ENCODE results near the gene GATAD2A.

Gene GATAD2A

DNA sequence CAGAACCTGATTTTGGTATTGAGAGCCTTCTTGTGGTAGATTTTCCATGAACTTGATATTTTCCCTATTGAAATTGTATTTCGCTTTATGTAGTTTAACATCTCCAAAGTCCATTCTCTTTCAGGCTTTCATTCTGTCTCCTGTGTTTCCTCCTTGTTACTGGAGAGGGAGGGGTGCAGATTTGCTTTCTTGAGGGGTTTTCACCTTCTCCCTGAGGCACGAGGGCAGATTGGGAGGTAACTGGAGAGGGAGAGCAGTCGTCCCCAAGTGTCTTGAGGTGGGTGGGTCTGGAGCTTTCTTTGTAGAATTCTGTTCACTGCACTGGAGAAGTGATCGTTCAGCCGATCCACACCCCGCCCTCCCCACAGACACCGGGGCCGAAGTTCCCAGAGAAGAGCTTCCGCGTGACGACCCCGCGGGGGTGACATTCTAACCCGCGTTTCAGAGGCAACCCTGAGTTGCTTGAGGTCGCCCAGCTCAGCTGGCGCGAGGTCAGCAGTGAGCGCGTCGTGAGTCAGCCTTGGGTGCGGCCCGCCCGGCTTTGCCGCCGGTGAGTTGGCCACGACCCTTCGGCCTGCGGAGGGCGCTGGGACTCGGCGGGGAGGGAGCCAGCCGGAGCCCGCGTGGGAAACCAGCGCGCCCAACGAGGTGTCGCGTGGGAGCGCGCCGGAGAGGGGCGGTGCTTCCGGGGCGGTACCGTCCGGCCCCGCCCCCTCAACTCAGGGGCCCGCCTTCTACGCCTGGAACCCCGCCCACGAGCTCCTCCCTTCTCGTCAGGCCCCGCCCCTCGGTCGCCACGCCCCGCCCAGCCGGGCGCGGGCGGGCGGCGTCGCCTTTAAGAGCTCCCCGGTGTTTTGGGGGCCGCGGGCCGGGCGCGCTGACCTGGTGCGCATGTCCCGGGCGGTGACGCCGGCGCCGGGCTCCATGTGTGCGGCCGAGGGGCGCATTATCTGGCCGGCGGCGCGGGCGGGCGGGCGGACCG lies at the start of gene GATAD2A:
Gene GATAD2A (plus strand): TSS at position 797 of the 982 bp plus-strand sequence. CDS start 59,671 bp downstream, outside the sequence.
- in situ Hi-C loops (cut with MboI; ENCODE audit: low sequenced_read_pairs), result no loop called here

GRCh38 chr19:19356500-19356899 lies 49.0 kb upstream of the GATAD2A start:
- in situ Hi-C loops (cut with MboI; ENCODE audit: low sequenced_read_pairs), result no loop called here

DNA sequence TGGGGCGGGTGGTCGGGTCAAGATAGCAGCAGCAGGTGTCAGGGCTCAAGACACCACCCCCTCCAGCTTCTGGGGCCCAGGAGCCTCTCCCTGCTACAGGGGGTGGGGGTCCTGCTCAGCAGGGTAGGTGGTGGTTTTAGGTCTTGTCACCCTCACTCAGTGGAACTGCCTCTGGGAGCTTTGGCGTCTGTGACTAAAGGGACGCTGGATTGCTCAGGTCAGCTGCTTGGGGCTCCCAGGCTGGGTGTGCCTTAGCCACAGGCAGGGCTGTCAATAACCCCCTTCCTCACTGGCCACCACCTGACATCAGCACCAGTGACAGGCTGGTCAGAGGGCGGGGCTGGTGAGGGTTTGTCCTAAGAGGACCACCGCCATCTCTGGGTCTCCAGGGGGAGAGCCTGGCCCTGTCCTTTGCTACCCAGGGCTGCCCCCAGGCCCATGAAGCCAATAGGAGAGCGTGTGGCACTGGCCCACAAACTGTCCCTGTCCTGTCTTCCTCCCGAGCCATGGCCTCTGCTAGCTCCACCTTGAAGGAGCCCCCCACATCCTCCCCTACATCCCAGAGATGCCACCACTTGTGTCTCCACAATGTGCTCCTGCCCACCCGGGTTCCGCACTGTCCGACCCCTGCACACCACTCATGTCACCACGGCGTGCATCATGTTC lies 48.4 kb upstream of the GATAD2A start:
- in situ Hi-C loops (cut with MboI; ENCODE audit: low sequenced_read_pairs), result no loop called here

- in situ Hi-C loops (cut with MboI; ENCODE audit: low sequenced_read_pairs), result no loop called here
These were observed 44.3 kb upstream of the GATAD2A start for GRCh38 chr19:19361075-19361594.

DNA sequence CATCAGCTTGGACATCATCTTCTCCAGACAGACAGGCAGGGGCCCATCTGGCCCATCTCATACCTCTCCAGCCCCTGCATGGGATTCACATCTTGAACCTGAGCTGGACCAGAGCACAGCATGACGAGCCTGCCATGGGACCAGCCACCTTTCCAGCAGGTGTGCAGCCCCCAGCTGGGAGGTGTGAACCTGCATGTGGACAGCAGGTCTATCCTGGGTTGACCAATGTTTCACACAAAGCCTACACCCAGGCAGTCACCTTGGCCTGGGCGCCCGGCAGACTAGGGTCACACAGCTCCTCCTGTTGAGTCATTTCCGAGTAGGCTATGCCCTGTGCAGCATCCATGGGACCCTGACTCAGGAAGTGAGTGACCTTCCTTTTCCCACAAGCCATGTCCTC lies 43.4 kb upstream of the GATAD2A start:
- in situ Hi-C loops (cut with MboI; ENCODE audit: low sequenced_read_pairs), result no loop called here

DNA sequence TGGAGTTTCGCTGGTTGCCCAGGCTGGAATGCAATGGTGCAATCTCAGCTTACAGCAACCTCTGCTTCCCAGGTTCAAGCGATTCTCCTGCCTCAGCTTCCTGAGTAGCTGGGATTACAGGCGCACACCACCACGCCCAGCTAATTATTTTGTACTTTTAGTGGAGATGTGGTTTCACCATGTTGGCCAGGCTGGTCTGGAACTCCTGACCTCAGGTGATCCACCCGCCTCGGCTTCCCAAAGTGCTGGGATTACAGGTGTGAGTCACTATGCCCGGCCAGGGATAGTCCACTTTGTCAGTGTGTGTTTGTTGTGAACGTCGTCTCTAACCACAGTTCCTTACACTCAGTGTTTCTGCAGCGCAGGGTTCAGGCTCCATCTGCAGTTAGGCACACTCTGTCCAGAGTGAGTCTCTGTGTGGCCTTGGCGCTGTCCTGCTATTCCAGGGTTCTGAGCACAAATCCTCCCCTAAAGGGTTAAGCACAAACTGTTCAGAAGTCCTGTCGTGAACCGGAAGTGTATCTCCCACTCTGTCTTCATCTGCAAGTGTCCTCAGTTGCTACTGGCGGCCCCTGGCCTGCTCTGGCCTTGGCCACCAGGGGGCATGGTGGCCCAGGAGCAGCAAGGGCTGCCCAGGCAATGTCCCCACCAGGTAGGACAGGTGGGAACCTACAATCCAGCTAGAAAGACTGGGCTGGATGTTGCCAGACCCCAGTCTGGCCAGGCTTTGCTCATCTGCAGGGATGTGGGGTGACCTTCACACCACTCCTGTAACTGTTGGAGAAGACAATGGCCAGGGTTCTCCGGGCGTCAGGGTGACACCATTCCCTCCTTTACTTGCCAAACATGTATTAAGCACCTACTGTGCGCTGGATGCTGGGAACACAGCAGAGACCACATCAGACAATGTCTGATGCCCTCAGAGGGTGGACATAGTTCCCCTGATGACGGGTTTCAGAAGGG lies 38.8 kb upstream of the GATAD2A start:
- in situ Hi-C loops (cut with MboI; ENCODE audit: low sequenced_read_pairs), result no loop called here

GRCh38 chr19:19368087-19368486 lies 37.4 kb upstream of the GATAD2A start:
- in situ Hi-C loops (cut with MboI; ENCODE audit: low sequenced_read_pairs), result no loop called here

DNA sequence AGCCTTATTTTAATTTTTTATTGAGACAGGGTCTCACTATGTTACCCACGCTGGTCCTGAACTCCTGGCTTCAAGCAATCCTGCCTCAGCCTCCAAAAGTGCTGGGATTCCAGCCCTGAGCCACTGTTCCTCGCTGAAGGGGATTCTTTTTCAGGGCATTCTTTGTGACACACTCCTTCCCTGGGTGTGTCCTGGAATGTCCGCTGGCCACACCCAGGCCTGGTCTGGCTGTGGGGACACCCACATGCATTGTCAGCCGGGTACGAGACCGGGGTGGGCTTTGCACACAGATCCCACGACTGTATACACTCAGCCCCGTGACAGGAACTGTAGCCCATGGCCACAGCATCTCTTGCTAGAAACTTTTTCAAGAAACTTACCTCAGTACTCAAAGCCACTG lies 34.4 kb upstream of the GATAD2A start:
- in situ Hi-C loops (cut with MboI; ENCODE audit: low sequenced_read_pairs), result no loop called here

DNA sequence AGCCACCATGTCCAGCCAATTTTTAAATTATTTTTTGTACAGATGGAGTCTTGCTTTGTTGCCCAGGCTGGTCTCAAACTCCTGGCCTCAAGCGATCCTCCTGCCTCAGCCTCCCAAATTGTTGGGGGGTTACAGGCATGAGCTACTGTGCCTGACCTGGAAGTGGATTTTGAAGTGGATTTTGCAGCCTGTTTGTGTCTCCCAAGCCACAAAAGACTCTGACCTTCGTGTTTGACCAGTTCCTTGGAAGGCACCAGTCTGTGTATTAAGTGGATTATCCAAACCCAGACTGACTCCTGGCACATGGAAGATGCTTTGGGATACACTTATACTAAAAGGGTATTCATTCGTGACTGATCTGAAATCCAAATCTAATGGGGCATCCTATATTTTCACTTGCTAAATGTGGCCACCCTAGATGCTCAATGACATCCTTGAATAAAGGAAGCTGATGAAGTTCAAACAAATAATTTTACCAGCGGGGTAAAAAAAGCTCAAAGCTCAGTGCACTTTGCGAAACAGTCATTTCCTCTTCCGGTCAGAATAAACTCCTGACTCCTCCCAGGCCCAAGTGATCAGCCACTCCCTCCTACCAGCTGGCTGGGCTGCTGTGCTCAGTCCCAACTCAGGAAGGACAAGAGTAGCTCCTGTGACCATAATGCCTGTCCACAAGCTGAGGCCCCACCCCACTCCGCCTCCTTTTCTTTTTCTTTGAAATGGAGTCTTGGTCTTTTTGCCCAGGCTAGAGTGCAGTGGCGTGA lies 32.6 kb upstream of the GATAD2A start:
- in situ Hi-C loops (cut with MboI; ENCODE audit: low sequenced_read_pairs), result no loop called here

GRCh38 chr19:19379527-19379926 lies 25.9 kb upstream of the GATAD2A start:
- in situ Hi-C loops (cut with MboI; ENCODE audit: low sequenced_read_pairs), result loop anchor here (25.0 kb wide), 1 partner anchor 258 kb away; the partner anchor contains the start of genes GMIP and LPAR2

DNA sequence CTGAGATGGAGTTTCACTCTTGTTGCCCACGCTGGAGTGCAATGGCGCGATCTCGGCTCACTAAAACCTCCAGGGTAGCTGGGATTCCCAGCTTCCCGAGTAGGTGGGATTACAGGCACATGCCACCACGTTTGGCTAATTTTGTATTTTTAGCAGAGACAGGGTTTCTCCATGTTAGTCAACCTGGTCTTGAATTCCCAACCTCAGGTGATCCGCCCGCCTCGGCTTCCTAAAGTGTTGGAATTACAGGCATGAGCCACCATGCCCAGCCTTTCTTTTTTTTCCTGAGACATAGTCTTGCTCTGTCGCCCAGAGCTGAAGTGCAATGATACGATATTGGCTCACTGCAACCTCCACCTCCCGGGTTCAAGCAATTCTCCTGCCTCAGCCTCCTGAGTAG lies 25.2 kb upstream of the GATAD2A start:
- in situ Hi-C loops (cut with MboI; ENCODE audit: low sequenced_read_pairs), result loop anchor here (25.0 kb wide), 1 partner anchor 257 kb away; the partner anchor contains the start of genes GMIP and LPAR2

DNA sequence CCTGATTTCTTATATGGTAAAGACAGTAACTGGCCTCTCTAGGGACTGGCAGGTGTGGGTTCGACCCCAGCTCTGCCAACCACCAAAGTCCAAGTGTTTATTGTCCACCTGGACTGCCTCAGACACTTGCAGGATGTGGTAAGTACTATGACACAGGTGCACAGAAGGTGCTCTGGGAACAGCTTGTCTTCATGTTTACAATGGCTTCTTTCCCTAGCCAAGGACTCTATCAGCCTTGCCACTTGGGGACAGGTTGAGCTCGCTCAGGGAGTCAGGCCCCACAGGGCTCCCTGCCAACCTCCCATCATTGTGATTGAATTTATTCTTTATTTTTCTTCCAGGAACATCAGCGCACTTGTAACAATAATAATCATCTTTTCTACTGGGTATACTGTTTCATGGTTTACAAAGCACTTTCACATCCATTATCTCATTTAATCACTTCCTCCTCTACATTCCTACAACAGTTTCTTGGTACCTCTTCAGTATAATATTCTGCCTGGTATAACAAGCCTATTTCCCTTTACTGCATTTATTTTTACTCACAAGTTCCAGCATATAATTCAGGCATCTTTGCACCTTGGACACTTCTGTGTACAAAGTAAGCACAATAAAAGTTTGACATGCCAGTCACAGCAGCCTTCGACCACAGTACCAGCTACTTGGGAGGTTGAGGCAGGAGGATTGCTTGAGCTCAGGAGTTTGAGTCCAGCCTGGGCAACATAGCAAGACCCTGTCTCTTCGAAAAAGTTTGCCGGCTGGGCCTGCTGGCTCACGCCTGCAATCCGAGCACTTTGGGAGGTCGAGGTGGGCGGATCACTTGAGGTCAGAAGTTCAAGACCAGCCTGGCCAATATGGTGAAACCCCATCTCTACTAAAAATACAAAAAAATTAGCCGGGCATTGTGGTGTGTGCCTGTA lies 24.2 kb upstream of the GATAD2A start:
- in situ Hi-C loops (cut with MboI; ENCODE audit: low sequenced_read_pairs), result loop anchor here (25.0 kb wide), 1 partner anchor 256 kb away; the partner anchor contains the start of genes GMIP and LPAR2

DNA sequence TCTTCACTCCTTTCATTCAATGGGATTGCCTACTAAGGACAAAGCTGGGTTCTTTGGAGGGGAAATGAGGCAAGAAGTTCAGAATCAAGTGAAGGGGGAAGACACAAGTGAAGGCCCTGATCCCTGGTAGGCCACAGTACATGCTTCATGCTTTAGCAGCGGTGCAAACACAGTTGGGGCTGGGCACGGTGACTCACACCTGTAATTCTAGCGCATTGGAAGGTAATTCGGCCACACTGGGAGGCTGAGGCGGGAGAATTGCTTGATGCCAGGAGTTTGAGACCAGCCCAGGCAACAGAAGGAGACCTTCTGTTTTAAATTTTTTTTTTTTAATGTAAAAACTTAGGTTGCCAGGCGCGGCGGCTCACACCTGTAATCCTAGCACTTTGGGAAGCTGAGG lies 23.4 kb upstream of the GATAD2A start:
- in situ Hi-C loops (cut with MboI; ENCODE audit: low sequenced_read_pairs), result loop anchor here (25.0 kb wide), 1 partner anchor 255 kb away; the partner anchor contains the start of genes GMIP and LPAR2

DNA sequence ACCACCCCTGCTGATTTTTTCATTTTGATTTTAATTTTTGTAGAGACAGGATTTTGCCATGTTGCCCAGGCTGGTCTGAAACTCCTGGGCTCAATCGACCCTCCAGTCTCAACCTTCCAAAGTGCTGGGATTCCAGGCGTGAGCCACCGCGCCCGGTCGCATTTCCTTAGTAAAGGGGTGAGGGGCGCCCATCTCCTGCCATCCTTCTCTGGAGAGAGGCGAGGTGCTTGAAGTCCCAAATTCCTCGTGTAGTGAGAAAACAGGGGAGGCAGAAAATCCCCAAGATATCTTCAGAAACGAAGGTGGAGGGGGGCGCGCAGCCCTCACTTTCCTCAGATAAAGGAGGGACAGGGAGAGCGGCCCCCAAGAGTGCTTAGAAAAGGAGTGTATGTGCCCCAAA lies 21.0 kb upstream of the GATAD2A start:
- in situ Hi-C loops (cut with MboI; ENCODE audit: low sequenced_read_pairs), result loop anchor here (25.0 kb wide), 1 partner anchor 253 kb away; the partner anchor contains the start of genes GMIP and LPAR2

- in situ Hi-C loops (cut with MboI; ENCODE audit: low sequenced_read_pairs), result loop anchor here (25.0 kb wide), 1 partner anchor 252 kb away; the partner anchor contains the start of genes GMIP and LPAR2
These were observed 20.2 kb upstream of the GATAD2A start for GRCh38 chr19:19385131-19385895.

DNA sequence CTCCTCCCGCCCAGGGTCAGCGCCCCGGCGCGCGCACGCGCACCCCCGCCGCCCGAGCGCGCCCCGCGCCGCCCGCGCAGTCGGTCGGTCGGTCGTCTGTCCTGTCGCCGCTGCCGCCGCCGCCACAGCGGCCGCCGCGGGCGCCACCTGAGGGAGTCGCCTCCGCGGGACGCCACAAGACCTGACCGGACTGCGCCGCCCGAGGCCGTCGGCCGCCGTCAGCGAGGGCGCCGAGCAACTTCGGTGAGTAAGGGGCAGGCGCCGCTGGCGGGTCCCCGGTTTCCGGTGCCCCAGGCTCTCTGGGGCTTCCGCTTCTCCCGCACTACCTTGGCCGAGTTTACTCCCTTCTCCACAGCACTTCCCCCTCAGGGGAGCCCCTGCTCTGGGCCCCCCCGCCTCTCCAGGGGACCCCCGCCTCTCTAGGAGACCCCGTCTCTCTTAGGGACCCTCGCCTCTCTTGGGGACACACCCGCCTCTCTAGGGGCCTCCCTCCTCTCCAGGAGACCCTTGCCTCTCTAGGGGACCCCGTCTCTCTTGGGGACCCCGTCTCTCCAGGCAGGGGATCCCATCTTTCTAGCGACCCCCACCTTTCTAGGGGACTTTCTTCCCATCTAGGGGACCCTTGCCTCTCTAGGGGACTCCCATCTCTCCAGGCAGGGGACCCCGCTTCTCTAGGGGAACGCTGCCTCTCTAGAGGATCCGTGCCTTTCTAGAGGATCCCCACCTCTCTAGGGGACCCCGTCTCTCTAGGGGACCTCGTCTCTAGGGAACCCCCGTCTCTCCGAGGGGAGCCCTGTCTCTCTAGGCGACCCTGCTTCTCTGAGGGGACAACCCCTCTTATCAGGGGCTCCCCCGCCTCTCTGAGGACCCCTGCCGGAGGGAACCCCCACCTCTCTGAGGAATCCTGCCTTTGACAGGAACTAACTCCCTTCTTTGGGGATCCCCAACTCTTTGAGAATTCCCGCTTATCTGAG lies 19.3 kb upstream of the GATAD2A start:
- in situ Hi-C loops (cut with MboI; ENCODE audit: low sequenced_read_pairs), result loop anchor here (25.0 kb wide), 1 partner anchor 251 kb away; the partner anchor contains the start of genes GMIP and LPAR2

Data from HL-60/S4 treated with retinoic acid at 250 ng/mL for 4 days and 3 days (cell line).